ENCODE measurements around the gene LEFTY2. TPM values are rescaled to one million over a fixed set of nuclear protein-coding genes. Genes with fewer than 3 reads are reported as not detected.

Gene LEFTY2
- total and polyA plus RNA-seq, 10 of the 15 experiments (the other 5 are each of a cell fraction or from before 2014, with no cell fraction given) = not detected

DNA sequence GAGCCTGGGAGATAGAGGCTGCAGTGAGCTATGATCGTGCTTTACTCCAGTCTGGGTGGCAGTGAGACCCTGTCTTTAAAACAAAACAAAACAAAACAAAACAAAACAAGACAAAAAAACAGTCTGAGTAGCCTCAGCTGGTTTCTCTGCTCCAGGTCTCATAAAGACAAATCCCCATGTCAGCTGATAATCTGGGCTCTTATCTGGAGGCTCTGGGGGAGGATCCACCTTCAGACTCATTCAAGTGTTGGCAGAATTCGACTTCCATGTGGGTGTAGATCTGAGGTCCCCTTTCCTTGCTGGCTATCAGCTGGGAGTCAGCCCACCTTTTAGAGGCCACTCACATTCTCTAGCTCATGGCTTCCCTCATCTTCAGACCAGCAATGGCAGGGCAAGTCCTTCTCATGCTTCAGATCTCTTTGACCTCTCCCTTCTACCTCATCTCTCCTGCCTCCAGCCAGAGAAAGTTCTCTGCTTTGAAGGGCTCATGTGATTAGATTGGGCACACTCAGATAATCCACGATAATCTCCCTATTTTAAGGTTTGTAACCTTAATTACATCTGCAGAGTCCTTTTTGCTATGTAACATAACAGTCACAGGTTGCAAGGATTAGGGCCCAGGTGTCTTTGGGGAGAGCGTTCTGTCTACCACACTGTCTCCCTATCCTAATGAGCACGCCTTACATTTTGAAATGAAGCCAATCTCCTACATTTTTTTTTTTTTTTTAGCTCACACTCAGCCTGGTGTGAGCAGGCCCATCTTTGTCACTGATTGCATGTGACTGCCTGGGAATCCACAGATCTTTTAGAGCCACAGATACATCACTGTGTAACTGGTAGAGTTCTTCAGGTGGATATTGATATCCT, 9.5 kb downstream of the LEFTY2 start (continued):
- TF ChIP-seq, protein P1, sequence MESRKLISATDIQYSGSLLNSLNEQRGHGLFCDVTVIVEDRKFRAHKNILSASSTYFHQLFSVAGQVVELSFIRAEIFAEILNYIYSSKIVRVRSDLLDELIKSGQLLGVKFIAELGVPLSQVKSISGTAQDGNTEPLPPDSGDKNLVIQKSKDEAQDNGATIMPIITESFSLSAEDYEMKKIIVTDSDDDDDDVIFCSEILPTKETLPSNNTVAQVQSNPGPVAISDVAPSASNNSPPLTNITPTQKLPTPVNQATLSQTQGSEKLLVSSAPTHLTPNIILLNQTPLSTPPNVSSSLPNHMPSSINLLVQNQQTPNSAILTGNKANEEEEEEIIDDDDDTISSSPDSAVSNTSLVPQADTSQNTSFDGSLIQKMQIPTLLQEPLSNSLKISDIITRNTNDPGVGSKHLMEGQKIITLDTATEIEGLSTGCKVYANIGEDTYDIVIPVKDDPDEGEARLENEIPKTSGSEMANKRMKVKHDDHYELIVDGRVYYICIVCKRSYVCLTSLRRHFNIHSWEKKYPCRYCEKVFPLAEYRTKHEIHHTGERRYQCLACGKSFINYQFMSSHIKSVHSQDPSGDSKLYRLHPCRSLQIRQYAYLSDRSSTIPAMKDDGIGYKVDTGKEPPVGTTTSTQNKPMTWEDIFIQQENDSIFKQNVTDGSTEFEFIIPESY (IDR thresholded peaks at IDR 0.05) = no peak
- TF ChIP-seq MEF2B (IDR thresholded peaks at IDR 0.05; ENCODE audit: partially characterized antibody, poor library complexity, severe bottlenecking) (no peak), HCFC1 (IDR thresholded peaks at IDR 0.05; ENCODE audit: low read length) (no peak), ATF7 (IDR thresholded peaks at IDR 0.05; ENCODE audit: low read depth) (no peak), BRCA1 (IDR thresholded peaks at IDR 0.05; ENCODE audit: low read depth, low read length) (no peak), SRF (IDR thresholded peaks at IDR 0.05; ENCODE audit: low read depth in 2 of 2, low read length in 2 of 2) (no peak), SUPT20H (IDR thresholded peaks at IDR 0.05; ENCODE audit: borderline replicate concordance, control insufficient read depth, low read depth, low read length) (no peak)
- TF ChIP-seq, protein P2, sequence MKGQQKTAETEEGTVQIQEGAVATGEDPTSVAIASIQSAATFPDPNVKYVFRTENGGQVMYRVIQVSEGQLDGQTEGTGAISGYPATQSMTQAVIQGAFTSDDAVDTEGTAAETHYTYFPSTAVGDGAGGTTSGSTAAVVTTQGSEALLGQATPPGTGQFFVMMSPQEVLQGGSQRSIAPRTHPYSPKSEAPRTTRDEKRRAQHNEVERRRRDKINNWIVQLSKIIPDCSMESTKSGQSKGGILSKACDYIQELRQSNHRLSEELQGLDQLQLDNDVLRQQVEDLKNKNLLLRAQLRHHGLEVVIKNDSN (IDR thresholded peaks at IDR 0.05; ENCODE audit: borderline replicate concordance, extremely low read length, insufficient read depth, low read depth, low read length) = no peak

DNA sequence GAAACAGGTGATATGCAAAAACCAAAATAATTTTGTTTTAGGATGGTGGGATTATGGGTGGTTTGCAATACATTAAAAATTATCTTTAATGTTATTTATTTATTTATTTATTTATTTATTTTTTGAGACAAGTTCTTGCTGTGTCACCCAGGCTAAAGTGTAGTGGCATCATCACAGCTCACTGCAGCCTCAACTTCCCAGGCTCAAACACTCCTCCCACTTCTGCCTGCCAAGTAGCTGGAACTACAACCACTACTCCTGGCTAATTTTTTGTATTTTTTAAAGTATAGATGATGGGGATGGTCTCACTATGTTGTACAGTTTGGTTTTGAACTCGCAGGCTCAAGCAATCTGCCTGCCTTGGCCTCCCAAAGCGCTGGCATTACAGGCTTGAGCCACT, 10.5 kb downstream of the LEFTY2 start:
- Histone ChIP-seq H3K27ac (ENCODE audit: control insufficient read depth, insufficient read depth) (no peak overlapping the region), H3K9ac (ENCODE audit: control insufficient read depth, insufficient read depth, low read length) (no peak overlapping the region), H3K9me3 (replicated peaks; ENCODE audit: control insufficient read depth, insufficient read depth, low read length) (no peaks in the 10 kb centered on the region), H3K4me2 (ENCODE audit: control insufficient read depth, insufficient read depth) (no peak overlapping the region), H2AFZ (ENCODE audit: control insufficient read depth, low read depth, low read length) (no peak overlapping the region), H3K4me1 (ENCODE audit: control insufficient read depth, insufficient read depth, low read length) (no peaks in the 10 kb centered on the region), H3K4me3 (no peak overlapping the region), H3K27me3 (replicated peaks in 1 of 2; ENCODE audit: control insufficient read depth in 2 of 2, insufficient read depth in 2 of 2, low read length in 1 of 2) (no peaks in the 10 kb centered on the region), H3K79me2 (ENCODE audit: control insufficient read depth, insufficient read depth, low read length) (no peaks in the 10 kb centered on the region), H4K20me1 (ENCODE audit: control insufficient read depth, insufficient read depth) (no peaks in the 10 kb centered on the region), H3K36me3 (ENCODE audit: control insufficient read depth in 2 of 2, insufficient read depth in 2 of 2, low read length in 1 of 2) (no peaks in the 10 kb centered on the region)
- DNase-seq (ENCODE audit: low read depth, low spot score) (no peak), ATAC-seq (no peak), FAIRE-seq (no peak)
- BruUV-seq (replicated peaks) = no TSS peak
- ChIA-PET POLR2A (interaction anchor here (0.6 kb wide), 1 partner anchor 143 kb away, joined by 4 read pairs; no protein-coding TSS in a partner anchor), SMC1A (ENCODE audit: uncharacterized antibody, unreplicated experiment) (interaction anchor here (0.5 to 0.8 kb wide), 2 partner anchors 33 to 368 kb away, joined by 3 read pairs; no protein-coding TSS in a partner anchor), RAD21 (ENCODE audit: unreplicated experiment) (no interaction called here), CTCF (interaction anchor here (0.9 to 1.4 kb wide), 3 partner anchors 18 to 452 kb away, joined by 3 to 7 read pairs (median 7); no protein-coding TSS in a partner anchor)
- 48% methylated on average over 2 of the region's 2 CpGs for WGBS (ENCODE audit: insufficient coverage, insufficient replicate concordance, low lambda C conversion rate, missing lambda C conversion rate)
- in situ Hi-C loops (cut with MboI) = no loop called here
- intact Hi-C loops (cut with micrococcal nuclease; ENCODE audit: unreplicated experiment) = no loop called here
- TF ChIP-seq, protein P3, sequence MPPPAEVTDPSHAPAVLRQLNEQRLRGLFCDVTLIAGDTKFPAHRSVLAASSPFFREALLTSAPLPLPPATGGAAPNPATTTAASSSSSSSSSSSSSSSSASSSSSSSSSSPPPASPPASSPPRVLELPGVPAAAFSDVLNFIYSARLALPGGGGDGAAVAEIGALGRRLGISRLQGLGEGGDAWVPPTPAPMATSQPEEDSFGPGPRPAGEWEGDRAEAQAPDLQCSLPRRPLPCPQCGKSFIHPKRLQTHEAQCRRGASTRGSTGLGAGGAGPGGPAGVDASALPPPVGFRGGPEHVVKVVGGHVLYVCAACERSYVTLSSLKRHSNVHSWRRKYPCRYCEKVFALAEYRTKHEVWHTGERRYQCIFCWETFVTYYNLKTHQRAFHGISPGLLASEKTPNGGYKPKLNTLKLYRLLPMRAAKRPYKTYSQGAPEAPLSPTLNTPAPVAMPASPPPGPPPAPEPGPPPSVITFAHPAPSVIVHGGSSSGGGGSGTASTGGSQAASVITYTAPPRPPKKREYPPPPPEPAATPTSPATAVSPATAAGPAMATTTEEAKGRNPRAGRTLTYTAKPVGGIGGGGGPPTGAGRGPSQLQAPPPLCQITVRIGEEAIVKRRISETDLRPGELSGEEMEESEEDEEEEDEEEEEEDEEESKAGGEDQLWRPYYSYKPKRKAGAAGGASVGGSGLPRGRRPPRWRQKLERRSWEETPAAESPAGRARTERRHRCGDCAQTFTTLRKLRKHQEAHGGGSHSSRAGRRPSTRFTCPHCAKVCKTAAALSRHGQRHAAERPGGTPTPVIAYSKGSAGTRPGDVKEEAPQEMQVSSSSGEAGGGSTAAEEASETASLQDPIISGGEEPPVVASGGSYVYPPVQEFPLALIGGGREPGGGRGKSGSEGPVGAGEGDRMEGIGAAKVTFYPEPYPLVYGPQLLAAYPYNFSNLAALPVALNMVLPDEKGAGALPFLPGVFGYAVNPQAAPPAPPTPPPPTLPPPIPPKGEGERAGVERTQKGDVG (CRISPR knock-in tag; IDR thresholded peaks at IDR 0.05) = no peak
- TF ChIP-seq SUZ12 (IDR thresholded peaks at IDR 0.05; ENCODE audit: unreplicated experiment) (no peak), BMI1 (IDR thresholded peaks at IDR 0.05; ENCODE audit: borderline replicate concordance) (no peak), NR2F1 (conservative IDR thresholded peaks at IDR 0.05) (no peak), TCF3 (IDR thresholded peaks at IDR 0.05; ENCODE audit: borderline replicate concordance, insufficient read depth, low read depth, low read length) (no peak)
